ENCODE measurements around the gene SRGAP1. TPM values are rescaled to one million over a fixed set of nuclear protein-coding genes. Genes with fewer than 3 reads are reported as not detected.

The SRGAP1 gene
- total RNA-seq, 2 experiments from 2014 or later: 0.02 TPM; not detected in 1

- Mint-ChIP-seq H3K4me3 (no peak overlapping the region), H3K9me3 (no peaks in the 10 kb centered on the region), H3K27ac (no peak overlapping the region), H3K4me1 (ENCODE audit: low read depth) (no peaks in the 10 kb centered on the region), H3K27me3 (ENCODE audit: low read depth) (peaks cover 10% of the 10 kb centered on the region), H3K36me3 (ENCODE audit: low read depth) (no peaks in the 10 kb centered on the region)
- CTCF ChIA-PET: no interaction called here
- DNase-seq: no peak
- intact Hi-C loops (cut with micrococcal nuclease): no loop called here
Observed at GRCh38 chr12:63898764-63899337, 54.4 kb downstream of the SRGAP1 start.

GRCh38 chr12:63899396-63899795, 54.9 kb downstream of the SRGAP1 start:
- H3K27me3 Mint-ChIP-seq (ENCODE audit: low read depth): peaks cover 10% of the 10 kb centered on the region
- no peak for DNase-seq
- no peak overlapping the region for H3K4me3 Mint-ChIP-seq
- H3K4me1 Mint-ChIP-seq (ENCODE audit: low read depth): no peaks in the 10 kb centered on the region
- no peaks in the 10 kb centered on the region for H3K36me3 Mint-ChIP-seq (ENCODE audit: low read depth)
- intact Hi-C loops (cut with micrococcal nuclease): no loop called here
- CTCF ChIA-PET: no interaction called here
- no peaks in the 10 kb centered on the region for H3K9me3 Mint-ChIP-seq
- no peak overlapping the region for H3K27ac Mint-ChIP-seq

GRCh38 chr12:63900922-63901793, 56.7 kb downstream of the SRGAP1 start:
- no peak overlapping the region for H3K4me3 Mint-ChIP-seq
- no peaks in the 10 kb centered on the region for H3K36me3 Mint-ChIP-seq (ENCODE audit: low read depth)
- H3K27ac Mint-ChIP-seq: no peak overlapping the region
- intact Hi-C loops (cut with micrococcal nuclease): no loop called here
- no peaks in the 10 kb centered on the region for H3K9me3 Mint-ChIP-seq
- no peak for DNase-seq
- CTCF ChIA-PET: interaction anchor here (0.6 kb wide), 1 partner anchor 18 kb away, joined by 4 read pairs; no protein-coding TSS in a partner anchor
- H3K27me3 Mint-ChIP-seq (ENCODE audit: low read depth): peaks cover 7% of the 10 kb centered on the region
- no peaks in the 10 kb centered on the region for H3K4me1 Mint-ChIP-seq (ENCODE audit: low read depth)

GRCh38 chr12:63904653-63905052, 60.2 kb downstream of the SRGAP1 start:
- Mint-ChIP-seq H3K36me3 (ENCODE audit: low read depth) (no peaks in the 10 kb centered on the region), H3K27me3 (ENCODE audit: low read depth) (peaks cover 4% of the 10 kb centered on the region), H3K27ac (no peak overlapping the region), H3K4me3 (no peak overlapping the region), H3K4me1 (ENCODE audit: low read depth) (no peaks in the 10 kb centered on the region), H3K9me3 (peaks cover 3% of the 10 kb centered on the region)
- no peak for DNase-seq
- intact Hi-C loops (cut with micrococcal nuclease): no loop called here
- CTCF ChIA-PET: no interaction called here

- DNase-seq: no peak
- Mint-ChIP-seq H3K4me1 (ENCODE audit: low read depth) (no peaks in the 10 kb centered on the region), H3K27me3 (ENCODE audit: low read depth) (peaks cover 4% of the 10 kb centered on the region), H3K4me3 (no peak overlapping the region), H3K9me3 (peaks cover 3% of the 10 kb centered on the region), H3K27ac (no peak overlapping the region), H3K36me3 (ENCODE audit: low read depth) (no peaks in the 10 kb centered on the region)
- intact Hi-C loops (cut with micrococcal nuclease): no loop called here
- CTCF ChIA-PET: no interaction called here
Observed at GRCh38 chr12:63905544-63905943, 61.0 kb downstream of the SRGAP1 start.

GRCh38 chr12:63906876-63907275, 62.4 kb downstream of the SRGAP1 start:
- peaks cover 3% of the 10 kb centered on the region for H3K9me3 Mint-ChIP-seq
- H3K36me3 Mint-ChIP-seq (ENCODE audit: low read depth): no peaks in the 10 kb centered on the region
- no peak for DNase-seq
- intact Hi-C loops (cut with micrococcal nuclease): no loop called here
- no peak overlapping the region for H3K27ac Mint-ChIP-seq
- CTCF ChIA-PET: no interaction called here
- peaks cover 2% of the 10 kb centered on the region for H3K27me3 Mint-ChIP-seq (ENCODE audit: low read depth)
- no peaks in the 10 kb centered on the region for H3K4me1 Mint-ChIP-seq (ENCODE audit: low read depth)
- H3K4me3 Mint-ChIP-seq: no peak overlapping the region

GRCh38 chr12:63907561-63907960, 63.1 kb downstream of the SRGAP1 start:
- Mint-ChIP-seq H3K27ac (no peak overlapping the region), H3K4me3 (no peak overlapping the region), H3K27me3 (ENCODE audit: low read depth) (peaks cover 2% of the 10 kb centered on the region), H3K4me1 (ENCODE audit: low read depth) (no peaks in the 10 kb centered on the region), H3K36me3 (ENCODE audit: low read depth) (no peaks in the 10 kb centered on the region), H3K9me3 (peaks cover 3% of the 10 kb centered on the region)
- intact Hi-C loops (cut with micrococcal nuclease): no loop called here
- DNase-seq: no peak
- CTCF ChIA-PET: no interaction called here

GRCh38 chr12:63909746-63910145, 65.2 kb downstream of the SRGAP1 start:
- no peak for DNase-seq
- intact Hi-C loops (cut with micrococcal nuclease): no loop called here
- Mint-ChIP-seq H3K4me1 (ENCODE audit: low read depth) (no peaks in the 10 kb centered on the region), H3K4me3 (no peak overlapping the region), H3K27me3 (ENCODE audit: low read depth) (peaks cover 2% of the 10 kb centered on the region), H3K36me3 (ENCODE audit: low read depth) (no peaks in the 10 kb centered on the region), H3K27ac (no peak overlapping the region), H3K9me3 (peaks cover 3% of the 10 kb centered on the region)
- CTCF ChIA-PET: interaction anchor here (0.6 kb wide), 1 partner anchor 238 kb away, joined by 3 read pairs; no protein-coding TSS in a partner anchor

GRCh38 chr12:63911341-63911740, 66.8 kb downstream of the SRGAP1 start:
- no peaks in the 10 kb centered on the region for H3K36me3 Mint-ChIP-seq (ENCODE audit: low read depth)
- no peak overlapping the region for H3K4me3 Mint-ChIP-seq
- no peak overlapping the region for H3K27ac Mint-ChIP-seq
- intact Hi-C loops (cut with micrococcal nuclease): no loop called here
- H3K27me3 Mint-ChIP-seq (ENCODE audit: low read depth): peaks cover 2% of the 10 kb centered on the region
- H3K4me1 Mint-ChIP-seq (ENCODE audit: low read depth): no peaks in the 10 kb centered on the region
- no peak for DNase-seq
- CTCF ChIA-PET: no interaction called here
- H3K9me3 Mint-ChIP-seq: peaks cover 3% of the 10 kb centered on the region

GRCh38 chr12:63912651-63913050, 68.2 kb downstream of the SRGAP1 start:
- Mint-ChIP-seq H3K9me3 (no peaks in the 10 kb centered on the region), H3K4me1 (ENCODE audit: low read depth) (no peaks in the 10 kb centered on the region), H3K4me3 (no peak overlapping the region), H3K27ac (no peak overlapping the region), H3K36me3 (ENCODE audit: low read depth) (no peaks in the 10 kb centered on the region), H3K27me3 (ENCODE audit: low read depth) (peaks cover 2% of the 10 kb centered on the region)
- intact Hi-C loops (cut with micrococcal nuclease): no loop called here
- CTCF ChIA-PET: no interaction called here
- DNase-seq: no peak

- CTCF ChIA-PET: interaction anchor here (0.5 kb wide), 1 partner anchor 44 kb away, joined by 3 read pairs; no protein-coding TSS in a partner anchor
- no peak for DNase-seq
- no peak overlapping the region for H3K4me3 Mint-ChIP-seq
- no peaks in the 10 kb centered on the region for H3K9me3 Mint-ChIP-seq
- no peaks in the 10 kb centered on the region for H3K4me1 Mint-ChIP-seq (ENCODE audit: low read depth)
- H3K36me3 Mint-ChIP-seq (ENCODE audit: low read depth): no peaks in the 10 kb centered on the region
- no peak overlapping the region for H3K27ac Mint-ChIP-seq
- H3K27me3 Mint-ChIP-seq (ENCODE audit: low read depth): peaks cover 2% of the 10 kb centered on the region
- intact Hi-C loops (cut with micrococcal nuclease): no loop called here
Observed at GRCh38 chr12:63913929-63914328, 69.4 kb downstream of the SRGAP1 start.

- no peak for DNase-seq
- H3K4me1 Mint-ChIP-seq (ENCODE audit: low read depth): no peaks in the 10 kb centered on the region
- no peak overlapping the region for H3K4me3 Mint-ChIP-seq
- no peak overlapping the region for H3K27ac Mint-ChIP-seq
- CTCF ChIA-PET: no interaction called here
- no peaks in the 10 kb centered on the region for H3K36me3 Mint-ChIP-seq (ENCODE audit: low read depth)
- H3K27me3 Mint-ChIP-seq (ENCODE audit: low read depth): peaks cover 2% of the 10 kb centered on the region
- H3K9me3 Mint-ChIP-seq: no peaks in the 10 kb centered on the region
- intact Hi-C loops (cut with micrococcal nuclease): no loop called here
Observed at GRCh38 chr12:63915105-63915800, 70.8 kb downstream of the SRGAP1 start.
